Measurements from ENCODE around the gene COL1A2. TPM values are rescaled to one million over a fixed set of nuclear protein-coding genes. Genes with fewer than 3 reads are reported as not detected.

Gene COL1A2
- total and polyA plus RNA-seq, 2 of the 8 experiments (the other 6 are each of a cell fraction or from before 2014, with no cell fraction given): 45.2 to 87.2 TPM

DNA sequence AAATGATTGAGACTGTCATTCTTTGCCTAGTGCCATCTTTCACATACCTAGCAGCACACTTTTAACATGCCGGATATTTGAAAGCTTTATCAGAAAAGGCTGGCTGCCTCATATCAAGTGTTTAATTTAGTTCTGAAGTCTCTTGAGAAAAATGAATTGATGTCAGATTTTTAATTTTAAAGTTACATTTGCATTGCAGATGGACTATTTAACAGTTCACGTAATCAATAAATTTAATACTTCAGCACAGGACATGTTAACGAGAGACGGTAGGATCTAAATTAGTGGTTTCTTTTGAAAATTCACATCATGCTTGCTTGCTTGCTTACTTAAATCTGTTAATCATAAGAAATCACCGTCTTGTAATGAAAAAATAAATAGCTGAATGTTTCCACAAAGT is 51.6 kb downstream of the COL1A2 start:
- Histone ChIP-seq H3K9me3 (ENCODE audit: insufficient read depth in 2 of 2, low read depth in 1 of 2, low read length in 1 of 2) (no peaks in the 10 kb centered on the region), H2AFZ (ENCODE audit: low read length) (no peak overlapping the region), H2AK5ac (ENCODE audit: low read depth, low read length) (no peak overlapping the region), H3K23me2 (ENCODE audit: low read depth, low read length) (no peaks in the 10 kb centered on the region), H2BK5ac (ENCODE audit: low read depth, low read length) (no peak overlapping the region), H3K79me1 (ENCODE audit: low read depth, low read length) (no peaks in the 10 kb centered on the region), H3K4ac (replicated peaks; ENCODE audit: insufficient read length, low read depth, low read length) (no peak overlapping the region), H3K4me1 (replicated peaks in 1 of 4; ENCODE audit: control insufficient read depth in 3 of 4, insufficient read depth in 4 of 4, low read length in 3 of 4) (no peaks in the 10 kb centered on the region), H4K91ac (replicated peaks; ENCODE audit: insufficient read length, low read length) (no peak overlapping the region), H3K4me3 (ENCODE audit: extremely low read depth in 1 of 4, insufficient read depth in 2 of 4, low read depth in 3 of 4, low read length in 4 of 4) (no peak overlapping the region), H3K4me2 (ENCODE audit: insufficient read depth in 1 of 2, low read depth in 2 of 2, low read length in 2 of 2) (no peak overlapping the region), H4K8ac (ENCODE audit: extremely low read depth, insufficient read depth, low read length) (no peak overlapping the region), H3K56ac (replicated peaks; ENCODE audit: insufficient read length, low read depth, low read length) (no peak overlapping the region), H2BK15ac (ENCODE audit: low read length) (no peak overlapping the region), H3K27ac (ENCODE audit: low read depth, low read length) (no peak overlapping the region), H3K18ac (ENCODE audit: extremely low read depth, low read length) (no peak overlapping the region), H2BK120ac (replicated peaks; ENCODE audit: low read depth, low read length) (no peak overlapping the region), H3K14ac (ENCODE audit: insufficient read length) (no peak overlapping the region), H4K5ac (ENCODE audit: insufficient read length, low read depth, low read length) (no peak overlapping the region), H3K23ac (ENCODE audit: insufficient read length) (no peak overlapping the region), H3K9ac (replicated peaks in 1 of 4; ENCODE audit: extremely low read depth in 1 of 4, low read depth in 3 of 4, low read length in 3 of 4) (no peak overlapping the region), H3K27me3 (replicated peaks in 1 of 4; ENCODE audit: control insufficient read depth in 3 of 4, extremely low read depth in 1 of 4, insufficient read depth in 3 of 4, low read length in 3 of 4) (peaks cover 0 to 1% (median 0%) of the 10 kb centered on the region in 4 experiments; a peak in 1 of 7 replicates), H3K79me2 (ENCODE audit: control insufficient read depth in 1 of 2, insufficient read depth in 2 of 2, low read length in 2 of 2) (no peaks in the 10 kb centered on the region), H4K20me1 (replicated peaks in 1 of 2; ENCODE audit: control insufficient read depth in 1 of 2, insufficient read depth in 2 of 2, low read length in 2 of 2) (no peaks in the 10 kb centered on the region), H2BK20ac (ENCODE audit: low read length) (no peak overlapping the region), H2BK12ac (ENCODE audit: low read depth, low read length) (no peak overlapping the region), H3K36me3 (ENCODE audit: control insufficient read depth in 2 of 4, insufficient read depth in 4 of 4, low read length in 3 of 4) (no peaks in the 10 kb centered on the region)
- TF ChIP-seq RXRA (IDR thresholded peaks at IDR 0.05; ENCODE audit: insufficient read depth, low read depth, low read length) (no peak), EP300 (IDR thresholded peaks at IDR 0.05; ENCODE audit: borderline replicate concordance in 1 of 2, low read depth in 2 of 2, low read length in 2 of 2) (no peak), YY1 (IDR thresholded peaks at IDR 0.05; ENCODE audit: low read depth, low read length) (no peak), ZNF274 (IDR thresholded peaks at IDR 0.05; ENCODE audit: borderline replicate concordance, extremely low read depth, low read length) (no peak), SIRT6 (IDR thresholded peaks at IDR 0.05; ENCODE audit: low read length) (no peak), FOSL1 (IDR thresholded peaks at IDR 0.05; ENCODE audit: insufficient read depth, low read depth, low read length) (no peak), KDM5A (IDR thresholded peaks at IDR 0.05; ENCODE audit: low read length) (peak; percentile 37; the same call in 1 of the 2 replicates)
- POLR2A ChIA-PET (ENCODE audit: partially characterized antibody): no interaction called here
- DNase-seq (ENCODE audit: low read depth in 1 of 2, low spot score in 2 of 2) (no peak), FAIRE-seq (no peak)
- CTCF ChIA-PET (ENCODE audit: partially characterized antibody): interaction anchor here (1.0 to 2.3 kb wide), 5 partner anchors 10 to 1030 kb away, joined by 4 to 13 read pairs (median 6); partner anchors contain the start of genes COL1A2 and SGCE
- WGBS, 2 experiments (ENCODE audit: extremely low coverage in 1 of 2, insufficient coverage in 1 of 2, insufficient read length in 1 of 2, insufficient replicate concordance in 2 of 2, low coverage in 1 of 2, low lambda C conversion rate in 2 of 2, missing lambda C conversion rate in 1 of 2): 85% methylated on average over 5 of the region's 5 CpGs; no CpG with 5 or more reads in 1 of the 2 experiments
